Mesenchymal stem cell (in vitro differentiated cells and primary cell): ENCODE results near the gene SMURF2.
A peak's percentile ranks its signal among the peaks of the same experiment; 100 is the strongest.
"Not testable (repeated sequence)": the region's sequence is repeated elsewhere in the genome, so short reads cannot be mapped to it uniquely, and the experiment has no call there.

Experiments
- DNase-seq: peaks from one replicate; pipeline ENCODE4 v3.0.0-alpha.2; 2013
- H2AFZ ChIP-seq: one replicate; pipeline ENCODE4 v1.6.1; 2013; ENCODE audit warnings: low read depth, mild to moderate bottlenecking, control low read depth, inconsistent platforms, low read length, moderate library complexity
- H2AK5ac ChIP-seq: 2 replicates; pipeline ENCODE4 v1.6.1; 2013; ENCODE audit warnings: low read length, moderate library complexity, mild to moderate bottlenecking, inconsistent platforms; ENCODE audit not compliant: severe bottlenecking
- H2BK120ac ChIP-seq: one replicate; pipeline ENCODE4 v1.6.1; 2013; ENCODE audit warnings: low read depth, mild to moderate bottlenecking, inconsistent platforms, low read length, moderate library complexity
- H2BK12ac ChIP-seq, 2 experiments: one replicate each; pipeline ENCODE4 v1.6.1; 2013; ENCODE audit warnings: inconsistent platforms in 2 of 2, low read length in 2 of 2, mild to moderate bottlenecking in 2 of 2, moderate library complexity in 2 of 2, control low read depth in 1 of 2
- H2BK15ac ChIP-seq: one replicate; pipeline ENCODE4 v1.6.1; 2013; ENCODE audit warnings: mild to moderate bottlenecking, low read depth, inconsistent platforms; ENCODE audit not compliant: poor library complexity, severe bottlenecking
- H2BK5ac ChIP-seq: 2 replicates; pipeline ENCODE4 v1.6.1; 2013; ENCODE audit warnings: low read depth, mild to moderate bottlenecking, low read length, control low read depth, inconsistent platforms; ENCODE audit not compliant: poor library complexity, severe bottlenecking
- H3K14ac ChIP-seq, 2 experiments: one replicate each; pipeline ENCODE4 v1.6.1; 2013; ENCODE audit warnings: inconsistent platforms in 2 of 2, low read length in 2 of 2, control low read depth in 1 of 2, mild to moderate bottlenecking in 1 of 2, moderate library complexity in 1 of 2
- H3K18ac ChIP-seq, 2 experiments: one replicate each; pipeline ENCODE4 v1.6.1; 2013; ENCODE audit warnings: inconsistent platforms in 2 of 2, low read length in 2 of 2, control low read depth in 1 of 2, low read depth in 1 of 2, mild to moderate bottlenecking in 1 of 2
- H3K23ac ChIP-seq, 2 experiments: one replicate each; pipeline ENCODE4 v1.6.1; 2013; ENCODE audit warnings: inconsistent platforms in 2 of 2, low read length in 2 of 2, mild to moderate bottlenecking in 2 of 2, moderate library complexity in 2 of 2, control low read depth in 1 of 2
- H3K27ac ChIP-seq: 2 replicates; pipeline ENCODE4 v1.5.1; 2013; ENCODE audit warnings: mild to moderate bottlenecking, moderate library complexity, low read length, control low read depth, inconsistent platforms; ENCODE audit not compliant: poor library complexity, severe bottlenecking
- H3K27me3 ChIP-seq, 2 experiments: 2 replicates each; pipeline versions ENCODE4 v1.6.1 to v1.7.0; 2013; ENCODE audit warnings: low read length in 2 of 2, mild to moderate bottlenecking in 2 of 2, moderate library complexity in 2 of 2, control low read depth in 1 of 2, inconsistent platforms in 1 of 2; ENCODE audit not compliant: control insufficient read depth in 1 of 2, insufficient read depth in 1 of 2
- H3K36me3 ChIP-seq, 2 experiments: 2 replicates each; pipeline versions ENCODE4 v1.6.1 to v1.7.0; 2013; ENCODE audit warnings: low read length in 2 of 2, control low read depth in 1 of 2, inconsistent platforms in 1 of 2, low read depth in 1 of 2, mild to moderate bottlenecking in 1 of 2; ENCODE audit not compliant: insufficient read depth in 2 of 2, control insufficient read depth in 1 of 2
- H3K4ac ChIP-seq, 2 experiments: one replicate each; pipeline ENCODE4 v1.6.1; 2013; ENCODE audit warnings: inconsistent platforms in 2 of 2, low read length in 2 of 2, mild to moderate bottlenecking in 2 of 2, moderate library complexity in 2 of 2, control low read depth in 1 of 2, low read depth in 1 of 2
- H3K4me1 ChIP-seq: 2 replicates; pipeline ENCODE4 v1.6.1; 2013; ENCODE audit warnings: low read depth, low read length, control low read depth; ENCODE audit not compliant: control insufficient read depth, insufficient read depth
- H3K4me2 ChIP-seq: 2 replicates; pipeline ENCODE4 v1.6.1; 2013; ENCODE audit warnings: low read length, mild to moderate bottlenecking, inconsistent platforms; ENCODE audit not compliant: poor library complexity, severe bottlenecking
- H3K4me3 ChIP-seq, 2 experiments: 2 replicates each; pipeline versions ENCODE4 v1.5.1 to v1.7.0; 2013; ENCODE audit warnings: low read length in 2 of 2, mild to moderate bottlenecking in 2 of 2, control low read depth in 1 of 2, low read depth in 1 of 2; ENCODE audit not compliant: insufficient read depth in 1 of 2
- H3K79me1 ChIP-seq: replicated peaks from 2 replicates; pipeline ENCODE4 v1.6.1; 2013; ENCODE audit warnings: mild to moderate bottlenecking, control low read depth, low read length, inconsistent platforms; ENCODE audit not compliant: poor library complexity, severe bottlenecking
- H3K9ac ChIP-seq: 2 replicates; pipeline ENCODE4 v1.7.0; 2013; ENCODE audit warnings: mild to moderate bottlenecking, low read length, moderate library complexity
- H3K9me3 ChIP-seq: 2 replicates; pipeline ENCODE4 v1.7.0; 2013; ENCODE audit warnings: mild to moderate bottlenecking, low read length; ENCODE audit not compliant: control insufficient read depth
- H4K8ac ChIP-seq: one replicate; pipeline ENCODE4 v1.6.1; 2013; ENCODE audit warnings: inconsistent platforms, mild to moderate bottlenecking, low read length, moderate library complexity
- H4K91ac ChIP-seq: one replicate; pipeline ENCODE4 v1.6.1; 2013; ENCODE audit warnings: mild to moderate bottlenecking, low read length, inconsistent platforms
- WGBS: methylation state at CpG from one replicate; pipeline ENCODE4 v1.1.7; 2013; ENCODE audit warnings: mixed read lengths; 5-methylcytosine and 5-hydroxymethylcytosine counted together

The SMURF2 gene

GRCh38 chr17:64670843-64671590 is 8.9 kb upstream of the SMURF2 start:
- not testable (repeated sequence) for H3K4me1 ChIP-seq, H3K9me3 ChIP-seq, H3K36me3 ChIP-seq, H3K9ac ChIP-seq, H2BK5ac ChIP-seq, H3K14ac ChIP-seq, H3K79me1 ChIP-seq, H3K4me2 ChIP-seq, H2AFZ ChIP-seq, H3K23ac ChIP-seq, H2AK5ac ChIP-seq, H4K8ac ChIP-seq, H3K4me3 ChIP-seq, H2BK120ac ChIP-seq, H3K27me3 ChIP-seq
- Histone ChIP-seq H2BK15ac (peak overlapping the region; percentile 52), H3K27ac (peak overlapping the region; percentile 75), H4K91ac (peak overlapping the region; percentile 90), H2BK12ac (peak overlapping the region; percentile 16 to 100), H3K4ac (peak overlapping the region in 1 of 2 experiments; percentile 42), H3K18ac (peak overlapping the region; percentile 62 to 83)
- 47% methylated on average over 6 of the region's 10 CpGs for WGBS
- DNase-seq: peak; percentile 62

GRCh38 chr17:64667807-64668721 is 6.0 kb upstream of the SMURF2 start:
- H3K79me1 ChIP-seq, H3K4me3 ChIP-seq, H2AFZ ChIP-seq, H3K36me3 ChIP-seq, H3K23ac ChIP-seq, H2BK5ac ChIP-seq, H2BK15ac ChIP-seq, H3K27me3 ChIP-seq, H3K9me3 ChIP-seq, H3K9ac ChIP-seq, H3K4me2 ChIP-seq: not testable (repeated sequence)
- DNase-seq: peak; percentile 93
- Histone ChIP-seq H3K27ac (peak overlapping the region; percentile 78), H3K4me1 (peaks cover 12% of the 10 kb centered on the region), H3K4ac (peak overlapping the region in 1 of 2 experiments; percentile 82), H4K8ac (peak overlapping the region; percentile 54), H2BK12ac (peak overlapping the region in 1 of 2 experiments; percentile 92), H4K91ac (peak overlapping the region; percentile 93), H3K14ac (peak overlapping the region in 1 of 2 experiments; percentile 41), H3K18ac (peak overlapping the region; percentile 75 to 82), H2AK5ac (peak overlapping the region; percentile 86), H2BK120ac (peak overlapping the region; percentile 92)
- WGBS: 9% methylated on average over 8 of the region's 14 CpGs

- H2BK15ac ChIP-seq, H3K9ac ChIP-seq, H3K36me3 ChIP-seq, H3K23ac ChIP-seq, H4K8ac ChIP-seq, H2AFZ ChIP-seq, H3K4me3 ChIP-seq, H3K27me3 ChIP-seq, H3K79me1 ChIP-seq, H3K4me2 ChIP-seq, H2BK5ac ChIP-seq, H2AK5ac ChIP-seq, H3K9me3 ChIP-seq, H2BK120ac ChIP-seq, H3K14ac ChIP-seq: not testable (repeated sequence)
- peak; percentile 78 for DNase-seq
- Histone ChIP-seq H3K4ac (peak overlapping the region in 1 of 2 experiments; percentile 60), H3K27ac (peak overlapping the region; percentile 18), H2BK12ac (peak overlapping the region in 1 of 2 experiments; percentile 75), H4K91ac (peak overlapping the region; percentile 2), H3K18ac (peak overlapping the region in 1 of 2 experiments; percentile 92), H3K4me1 (peaks cover 12% of the 10 kb centered on the region)
- WGBS: 0% methylated on average over 3 of the region's 6 CpGs
Measured at GRCh38 chr17:64664299-64664981, 2.3 kb upstream of the SMURF2 start.
